ENCODE measurements around the gene TOLLIP. TPM values are rescaled to one million over a fixed set of nuclear protein-coding genes. Genes with fewer than 3 reads are reported as not detected.

Gene TOLLIP
- total and polyA plus RNA-seq, 9 of the 15 experiments (the other 6 are each of a cell fraction or from before 2014, with no cell fraction given) = 0.23 to 22.8 (median 7.1) TPM

- TF ChIP-seq CUX1 (CRISPR knock-in tag; IDR thresholded peaks at IDR 0.05) (no peak), ZNF174 (CRISPR knock-in tag; IDR thresholded peaks at IDR 0.05) (no peak), NCOA6 (IDR thresholded peaks at IDR 0.05) (no peak), CXXC5 (CRISPR knock-in tag; IDR thresholded peaks at IDR 0.05) (peak; percentile 93), ZNF140 (CRISPR knock-in tag; IDR thresholded peaks at IDR 0.05) (no peak), NEUROD1 (IDR thresholded peaks at IDR 0.05; ENCODE audit: borderline replicate concordance, low read depth, low read length, partially characterized antibody) (no peak), HMG20A (CRISPR knock-in tag; conservative IDR thresholded peaks at IDR 0.05) (no peak), SMAD2 (IDR thresholded peaks at IDR 0.05; ENCODE audit: low read depth, low read length) (no peak), NCOA1 (IDR thresholded peaks at IDR 0.05; ENCODE audit: low read depth) (no peak), ZBTB2 (IDR thresholded peaks at IDR 0.05) (peak; percentile 95), ELK3 (CRISPR knock-in tag; IDR thresholded peaks at IDR 0.05) (no peak), HES1 (IDR thresholded peaks at IDR 0.05; ENCODE audit: low read depth) (no peak), TAF1 (IDR thresholded peaks at IDR 0.05; ENCODE audit: control insufficient read depth, extremely low read depth, insufficient read depth, low read length, severe bottlenecking) (peak; percentile 42), SMAD4 (CRISPR knock-in tag; conservative IDR thresholded peaks at IDR 0.05) (peak; percentile 83), PHB2 (IDR thresholded peaks at IDR 0.05; ENCODE audit: low read depth) (no peak), TFAP4 (CRISPR knock-in tag; IDR thresholded peaks at IDR 0.05; ENCODE audit: borderline replicate concordance) (peak; percentile 85), CHD2 (IDR thresholded peaks at IDR 0.05; ENCODE audit: low read depth, low read length) (no peak), BHLHE40 (IDR thresholded peaks at IDR 0.05; ENCODE audit: low read length) (no peak), RB1 (IDR thresholded peaks at IDR 0.05; ENCODE audit: low read depth) (peak; percentile 61)
These were observed at the start of gene TOLLIP (continued) for GRCh38 chr11:1309498-1310317.

Data from K562 (cell line).